ENCODE measurements around the gene MAS1.

The MAS1 gene

GRCh38 chr6:159865226-159865920 is 25.4 kb upstream of the MAS1 start:
- Histone ChIP-seq H3K27ac (ENCODE audit: low read depth, low read length) (no peak overlapping the region), H3K36me3 (ENCODE audit: insufficient read depth, low read length) (no peaks in the 10 kb centered on the region), H3K4me1 (ENCODE audit: insufficient read depth, low read length) (no peaks in the 10 kb centered on the region), H3K27me3 (ENCODE audit: control insufficient read depth in 1 of 2, insufficient read depth in 2 of 2, low read length in 2 of 2) (no peaks in the 10 kb centered on the region), H3K4me3 (ENCODE audit: low read depth in 1 of 2, low read length in 2 of 2) (no peak overlapping the region), H3K9me3 (ENCODE audit: low read length) (no peaks in the 10 kb centered on the region), H3K9ac (ENCODE audit: low read length) (no peak overlapping the region)

- H3K4me3 ChIP-seq (ENCODE audit: low read depth in 1 of 2, low read length in 2 of 2) = no peak overlapping the region
- H3K36me3 ChIP-seq (ENCODE audit: insufficient read depth, low read length) = no peaks in the 10 kb centered on the region
Observed at GRCh38 chr6:159866286-159867247, 24.2 kb upstream of the MAS1 start.

GRCh38 chr6:159871241-159871640 is 19.5 kb upstream of the MAS1 start:
- Histone ChIP-seq H3K9ac (ENCODE audit: low read length) (no peak overlapping the region), H3K4me3 (ENCODE audit: low read depth in 1 of 2, low read length in 2 of 2) (no peak overlapping the region), H3K27me3 (ENCODE audit: control insufficient read depth in 1 of 2, insufficient read depth in 2 of 2, low read length in 2 of 2) (no peaks in the 10 kb centered on the region), H3K4me1 (ENCODE audit: insufficient read depth, low read length) (no peaks in the 10 kb centered on the region), H3K27ac (ENCODE audit: low read depth, low read length) (no peak overlapping the region), H3K36me3 (ENCODE audit: insufficient read depth, low read length) (no peaks in the 10 kb centered on the region), H3K9me3 (ENCODE audit: low read length) (no peaks in the 10 kb centered on the region)

More at GRCh38 chr6:159866286-159867247, 24.2 kb upstream of the MAS1 start:
- H3K27ac ChIP-seq (ENCODE audit: low read depth, low read length) = no peak overlapping the region
- no peaks in the 10 kb centered on the region for H3K9me3 ChIP-seq (ENCODE audit: low read length)
- H3K27me3 ChIP-seq (ENCODE audit: control insufficient read depth in 1 of 2, insufficient read depth in 2 of 2, low read length in 2 of 2) = no peaks in the 10 kb centered on the region
- no peak overlapping the region for H3K9ac ChIP-seq (ENCODE audit: low read length)
- no peaks in the 10 kb centered on the region for H3K4me1 ChIP-seq (ENCODE audit: insufficient read depth, low read length)

- Histone ChIP-seq H3K9ac (ENCODE audit: low read length) (no peak overlapping the region), H3K27me3 (ENCODE audit: control insufficient read depth in 1 of 2, insufficient read depth in 2 of 2, low read length in 2 of 2) (no peaks in the 10 kb centered on the region), H3K9me3 (ENCODE audit: low read length) (no peaks in the 10 kb centered on the region), H3K4me3 (ENCODE audit: low read depth in 1 of 2, low read length in 2 of 2) (no peak overlapping the region), H3K27ac (ENCODE audit: low read depth, low read length) (no peak overlapping the region), H3K4me1 (ENCODE audit: insufficient read depth, low read length) (no peaks in the 10 kb centered on the region), H3K36me3 (ENCODE audit: insufficient read depth, low read length) (no peaks in the 10 kb centered on the region)
Observed at GRCh38 chr6:159871906-159872305, 18.9 kb upstream of the MAS1 start.

GRCh38 chr6:159874435-159874834 is 16.4 kb upstream of the MAS1 start:
- Histone ChIP-seq H3K27me3 (ENCODE audit: control insufficient read depth in 1 of 2, insufficient read depth in 2 of 2, low read length in 2 of 2) (no peaks in the 10 kb centered on the region), H3K27ac (ENCODE audit: low read depth, low read length) (no peak overlapping the region), H3K36me3 (ENCODE audit: insufficient read depth, low read length) (no peaks in the 10 kb centered on the region), H3K4me3 (ENCODE audit: low read depth in 1 of 2, low read length in 2 of 2) (no peak overlapping the region), H3K4me1 (ENCODE audit: insufficient read depth, low read length) (no peaks in the 10 kb centered on the region), H3K9ac (ENCODE audit: low read length) (no peak overlapping the region), H3K9me3 (ENCODE audit: low read length) (no peaks in the 10 kb centered on the region)

- Histone ChIP-seq H3K9me3 (ENCODE audit: low read length) (no peaks in the 10 kb centered on the region), H3K4me3 (ENCODE audit: low read depth in 1 of 2, low read length in 2 of 2) (no peak overlapping the region), H3K9ac (ENCODE audit: low read length) (no peak overlapping the region), H3K27me3 (ENCODE audit: control insufficient read depth in 1 of 2, insufficient read depth in 2 of 2, low read length in 2 of 2) (no peaks in the 10 kb centered on the region), H3K27ac (ENCODE audit: low read depth, low read length) (no peak overlapping the region), H3K36me3 (ENCODE audit: insufficient read depth, low read length) (no peaks in the 10 kb centered on the region), H3K4me1 (ENCODE audit: insufficient read depth, low read length) (no peaks in the 10 kb centered on the region)
Observed at GRCh38 chr6:159875194-159875593, 15.6 kb upstream of the MAS1 start.

GRCh38 chr6:159876242-159876641 is 14.5 kb upstream of the MAS1 start:
- Histone ChIP-seq H3K36me3 (ENCODE audit: insufficient read depth, low read length) (no peaks in the 10 kb centered on the region), H3K9me3 (ENCODE audit: low read length) (no peaks in the 10 kb centered on the region), H3K27ac (ENCODE audit: low read depth, low read length) (no peak overlapping the region), H3K27me3 (ENCODE audit: control insufficient read depth in 1 of 2, insufficient read depth in 2 of 2, low read length in 2 of 2) (no peaks in the 10 kb centered on the region), H3K9ac (ENCODE audit: low read length) (no peak overlapping the region), H3K4me1 (ENCODE audit: insufficient read depth, low read length) (no peaks in the 10 kb centered on the region), H3K4me3 (ENCODE audit: low read depth in 1 of 2, low read length in 2 of 2) (no peak overlapping the region)

- H3K4me3 ChIP-seq (ENCODE audit: low read depth in 1 of 2, low read length in 2 of 2) = no peak overlapping the region
- no peaks in the 10 kb centered on the region for H3K27me3 ChIP-seq (ENCODE audit: control insufficient read depth in 1 of 2, insufficient read depth in 2 of 2, low read length in 2 of 2)
- no peaks in the 10 kb centered on the region for H3K4me1 ChIP-seq (ENCODE audit: insufficient read depth, low read length)
- no peaks in the 10 kb centered on the region for H3K9me3 ChIP-seq (ENCODE audit: low read length)
- no peaks in the 10 kb centered on the region for H3K36me3 ChIP-seq (ENCODE audit: insufficient read depth, low read length)
- H3K9ac ChIP-seq (ENCODE audit: low read length) = no peak overlapping the region
- no peak overlapping the region for H3K27ac ChIP-seq (ENCODE audit: low read depth, low read length)
Observed at GRCh38 chr6:159877256-159877808, 13.5 kb upstream of the MAS1 start.

- no peaks in the 10 kb centered on the region for H3K36me3 ChIP-seq (ENCODE audit: insufficient read depth, low read length)
- no peaks in the 10 kb centered on the region for H3K4me1 ChIP-seq (ENCODE audit: insufficient read depth, low read length)
- H3K27ac ChIP-seq (ENCODE audit: low read depth, low read length) = no peak overlapping the region
- no peak overlapping the region for H3K9ac ChIP-seq (ENCODE audit: low read length)
- H3K9me3 ChIP-seq (ENCODE audit: low read length) = no peaks in the 10 kb centered on the region
- H3K4me3 ChIP-seq (ENCODE audit: low read depth in 1 of 2, low read length in 2 of 2) = no peak overlapping the region
- H3K27me3 ChIP-seq (ENCODE audit: control insufficient read depth in 1 of 2, insufficient read depth in 2 of 2, low read length in 2 of 2) = no peaks in the 10 kb centered on the region
Observed at GRCh38 chr6:159878341-159878740, 12.4 kb upstream of the MAS1 start.

- Histone ChIP-seq H3K27ac (ENCODE audit: low read depth, low read length) (no peak overlapping the region), H3K36me3 (ENCODE audit: insufficient read depth, low read length) (no peaks in the 10 kb centered on the region), H3K4me1 (ENCODE audit: insufficient read depth, low read length) (no peaks in the 10 kb centered on the region), H3K27me3 (ENCODE audit: control insufficient read depth in 1 of 2, insufficient read depth in 2 of 2, low read length in 2 of 2) (no peaks in the 10 kb centered on the region), H3K9me3 (ENCODE audit: low read length) (no peaks in the 10 kb centered on the region), H3K4me3 (ENCODE audit: low read depth in 1 of 2, low read length in 2 of 2) (no peak overlapping the region), H3K9ac (ENCODE audit: low read length) (no peak overlapping the region)
Observed at GRCh38 chr6:159879856-159880255, 10.9 kb upstream of the MAS1 start.

GRCh38 chr6:159880412-159880975 is 10.3 kb upstream of the MAS1 start:
- Histone ChIP-seq H3K4me3 (ENCODE audit: low read depth in 1 of 2, low read length in 2 of 2) (no peak overlapping the region), H3K27me3 (ENCODE audit: control insufficient read depth in 1 of 2, insufficient read depth in 2 of 2, low read length in 2 of 2) (no peaks in the 10 kb centered on the region), H3K9ac (ENCODE audit: low read length) (no peak overlapping the region), H3K4me1 (ENCODE audit: insufficient read depth, low read length) (no peaks in the 10 kb centered on the region), H3K27ac (ENCODE audit: low read depth, low read length) (no peak overlapping the region), H3K36me3 (ENCODE audit: insufficient read depth, low read length) (no peaks in the 10 kb centered on the region), H3K9me3 (ENCODE audit: low read length) (no peaks in the 10 kb centered on the region)

Data from muscle layer of colon (tissue), 2 donors.